Amygdala (tissue), 56 donors: ENCODE measurements around the gene S100A2.
A peak's percentile ranks its signal among the peaks of the same experiment; 100 is the strongest.
"Not testable (repeated sequence)": the region's sequence is repeated elsewhere in the genome, so short reads cannot be mapped to it uniquely, and the experiment has no call there.

ENCODE experiments used
- DNase-seq, 56 donors: peaks; one replicate each; lab custom pipeline; 2025; lab: John Stamatoyannopoulos, UW

Gene S100A2

DNA sequence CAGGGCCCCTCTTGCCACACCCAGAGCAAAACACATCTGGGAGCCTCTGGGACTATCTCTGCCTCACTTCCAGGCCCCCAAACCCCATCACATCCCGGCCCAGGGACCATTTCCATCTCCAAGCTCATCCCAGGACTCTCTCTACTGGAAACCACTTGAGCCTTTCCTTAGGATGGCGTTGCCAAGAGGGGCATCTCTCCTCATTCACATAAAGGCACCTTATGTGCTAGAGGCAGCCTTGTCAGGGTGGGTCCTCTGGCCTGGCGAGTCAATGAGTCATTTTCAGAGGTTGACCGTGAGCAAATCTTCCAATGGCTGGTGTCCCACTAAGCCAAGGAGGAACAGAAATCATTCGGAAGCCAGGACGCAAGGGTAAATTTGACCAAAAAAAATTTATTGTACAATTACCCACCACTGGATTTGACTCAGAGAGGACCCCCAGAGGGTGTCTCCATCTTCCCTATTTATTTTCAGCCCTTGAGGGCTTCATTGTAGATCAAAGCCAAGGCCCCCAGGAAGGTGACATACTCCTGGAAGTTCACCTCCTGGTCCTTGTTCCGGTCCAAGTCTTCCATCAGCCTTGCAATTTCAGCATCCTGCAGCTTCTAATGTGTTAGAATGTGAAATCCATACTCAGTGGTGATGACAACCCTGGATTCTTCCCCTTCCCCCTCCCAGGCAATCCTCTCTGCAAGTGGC, 31.3 kb downstream of the S100A2 start:
- DNase-seq = no peak

DNA sequence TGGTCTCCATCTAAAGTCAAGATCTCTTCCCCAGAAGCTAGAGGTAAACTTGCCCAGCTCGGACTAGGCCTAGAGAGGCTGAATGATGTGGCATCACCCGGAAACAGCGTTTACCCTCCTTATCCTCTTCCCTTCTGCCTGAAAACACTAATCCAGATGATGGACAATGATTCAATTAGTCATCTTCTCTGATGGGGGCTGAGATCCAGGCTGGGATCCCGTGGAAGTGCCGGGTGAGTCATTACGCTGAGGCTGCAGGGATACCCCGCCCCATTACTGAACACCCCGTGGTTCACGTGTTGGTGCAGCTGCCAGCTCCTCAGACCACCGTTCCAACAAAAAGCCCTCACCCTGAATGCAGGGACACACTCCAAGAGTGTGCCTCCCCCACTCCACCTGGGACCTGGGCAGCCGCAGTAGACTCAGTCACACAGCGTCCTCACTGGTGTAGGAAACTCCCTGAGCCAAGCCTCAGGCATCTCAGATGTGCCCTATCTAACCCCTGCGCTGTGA, 31.9 kb downstream of the S100A2 start:
- peak in 14 of 56 donors; percentile 20 to 47 (median 29) for DNase-seq

GRCh38 chr1:153532769-153533599, 32.7 kb downstream of the S100A2 start:
- peak in 49 of 56 donors; percentile 10 to 86 (median 54) for DNase-seq

- DNase-seq = no peak
Measured at GRCh38 chr1:153532181-153532580, 33.5 kb downstream of the S100A2 start.

- no peak for DNase-seq
Measured at GRCh38 chr1:153531638-153532037, 34.0 kb downstream of the S100A2 start.

DNA sequence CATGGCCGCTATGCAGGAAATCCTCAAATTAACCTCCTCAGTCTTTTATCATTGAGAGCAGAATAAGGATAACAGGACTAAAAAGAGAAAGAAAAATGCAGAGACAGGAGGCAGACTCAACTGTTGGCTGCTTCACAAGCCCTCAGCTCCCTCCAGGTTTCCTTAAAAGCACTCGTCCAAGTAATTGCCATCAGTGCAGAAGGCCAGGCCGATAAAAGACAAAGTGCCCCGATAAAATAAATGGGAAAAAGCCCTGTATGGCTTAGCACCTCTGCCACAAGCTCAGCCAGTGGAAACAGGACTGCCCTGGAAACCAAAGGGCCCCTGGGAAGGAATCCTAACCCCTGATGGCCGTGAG, 38.0 kb downstream of the S100A2 start:
- no peak for DNase-seq

DNA sequence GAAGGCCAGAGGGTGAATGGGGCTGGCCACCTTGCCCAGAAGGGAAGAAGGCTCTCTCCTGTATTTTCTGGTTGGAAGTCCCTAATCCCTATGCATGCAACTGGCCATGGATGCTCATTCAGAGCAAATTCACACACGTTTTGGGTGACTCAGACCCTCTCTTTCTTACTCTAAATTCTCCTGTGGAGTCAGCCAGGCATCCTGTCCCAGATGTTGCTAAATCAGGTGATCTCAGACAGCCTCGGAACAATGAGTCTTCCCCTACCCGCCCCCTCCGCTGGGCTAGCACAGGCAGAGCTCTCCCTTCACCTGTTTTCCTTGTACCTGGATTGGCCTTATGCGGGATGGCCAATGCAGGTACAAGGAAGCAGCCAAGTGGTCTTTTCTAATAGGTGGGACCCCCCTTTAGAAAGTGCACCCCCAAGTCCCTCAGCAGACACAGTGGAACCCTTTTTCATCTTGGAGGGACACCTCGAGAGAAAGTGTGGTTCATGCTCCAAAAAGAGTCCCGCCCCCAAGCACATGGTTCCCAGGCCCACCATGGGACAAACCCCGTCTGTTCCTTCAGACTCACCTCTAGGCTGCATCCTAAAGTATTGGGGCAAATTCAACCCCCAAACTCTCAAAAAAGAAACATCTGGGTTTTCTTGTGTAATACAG, 38.5 kb downstream of the S100A2 start:
- no peak for DNase-seq

DNA sequence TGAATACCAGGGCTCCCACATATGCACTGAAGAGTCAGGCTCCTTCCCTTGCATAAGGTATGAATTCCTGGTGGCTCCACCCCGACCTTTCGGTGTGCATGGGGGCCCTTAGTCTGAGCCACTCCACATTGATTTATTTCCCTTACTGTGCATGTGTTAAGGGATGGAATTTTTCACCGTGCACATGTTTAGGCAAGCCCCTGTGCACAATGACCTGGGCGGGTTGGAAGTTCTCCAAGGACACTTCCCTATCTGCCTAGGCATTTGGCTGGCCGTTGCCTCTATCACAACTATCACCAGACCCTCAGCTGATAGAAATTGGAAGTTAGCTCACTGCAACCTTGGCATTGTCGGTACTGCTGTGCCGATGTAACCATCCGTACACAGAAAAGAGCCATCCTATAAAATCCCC, 39.5 kb downstream of the S100A2 start:
- no peak for DNase-seq

GRCh38 chr1:153525088-153525728, 40.4 kb downstream of the S100A2 start:
- DNase-seq = no peak

DNA sequence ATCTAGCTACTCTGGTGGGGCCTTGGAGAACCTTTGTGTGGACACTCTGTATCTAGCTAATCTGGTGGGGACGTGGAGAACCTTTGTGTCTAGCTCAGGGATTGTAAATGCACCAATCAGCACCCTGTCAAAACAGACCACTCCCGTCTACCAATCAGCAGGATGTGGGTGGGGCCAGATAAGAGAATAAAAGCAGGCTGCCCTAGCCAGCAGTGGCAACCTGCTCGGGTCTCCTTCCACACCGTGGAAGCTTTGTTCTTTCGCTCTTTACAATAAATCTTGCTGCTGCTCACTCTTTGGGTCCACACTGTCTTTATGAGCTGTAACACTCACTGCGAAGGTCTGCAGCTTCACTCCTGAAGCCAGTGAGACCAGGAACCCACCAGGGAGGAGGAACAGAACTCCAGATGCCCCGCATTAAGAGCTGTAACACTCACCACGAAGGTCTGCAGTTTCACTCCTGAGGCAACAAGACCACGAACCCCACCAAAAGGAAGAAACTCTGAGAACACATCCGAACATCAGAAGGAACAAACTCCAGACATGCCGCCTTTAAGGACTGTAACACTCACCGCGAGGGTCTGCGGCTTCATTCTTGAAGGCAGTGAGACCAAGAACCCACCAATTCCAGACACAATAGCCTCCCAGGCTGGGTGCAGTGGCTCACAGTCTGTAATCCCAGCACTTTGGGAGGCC, 43.1 kb downstream of the S100A2 start:
- not testable (repeated sequence) for DNase-seq

DNA sequence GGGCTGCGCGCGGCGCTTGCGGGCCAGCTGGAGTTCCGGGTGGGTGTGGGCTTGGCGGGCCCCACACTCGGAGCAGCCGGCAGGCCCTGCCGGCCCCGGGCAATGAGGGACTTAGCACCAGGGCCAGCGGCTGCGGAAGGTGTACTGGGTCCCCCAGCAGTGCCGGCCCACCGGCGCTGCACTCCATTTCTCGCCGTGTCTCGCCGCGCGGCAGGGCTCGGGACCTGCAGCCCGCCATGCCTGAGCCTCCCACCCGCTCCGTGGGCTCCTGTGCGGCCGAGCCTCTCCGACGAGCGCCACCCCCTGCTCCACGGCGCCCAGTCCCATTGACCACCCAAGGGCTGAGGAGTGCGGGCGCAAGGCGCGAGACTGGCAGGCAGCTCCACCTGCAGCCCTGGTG, 43.8 kb downstream of the S100A2 start:
- DNase-seq = not testable (repeated sequence)

- DNase-seq = no peak
Measured at GRCh38 chr1:153520818-153521476, 44.7 kb downstream of the S100A2 start.

GRCh38 chr1:153520137-153520691, 45.4 kb downstream of the S100A2 start:
- DNase-seq = not testable (repeated sequence)

DNA sequence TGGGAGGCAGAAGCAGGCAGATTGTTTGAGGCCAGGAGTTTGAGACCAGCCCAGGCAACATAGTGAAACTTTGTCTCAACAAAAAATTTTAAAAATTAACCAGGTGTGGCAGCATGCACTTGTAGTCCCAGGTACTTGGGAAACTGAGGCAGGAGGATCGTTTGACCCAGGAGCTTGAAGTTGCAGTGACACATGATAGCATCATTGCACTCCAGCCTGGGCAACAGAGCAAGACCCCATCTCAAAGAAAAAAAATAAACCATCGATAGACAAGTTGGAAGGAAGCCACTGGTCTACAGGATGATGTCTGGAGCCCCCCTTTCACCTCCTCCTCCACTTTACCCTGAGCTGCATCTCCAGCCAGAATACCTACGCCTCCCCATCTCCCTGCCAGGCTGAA, 46.4 kb downstream of the S100A2 start:
- no peak for DNase-seq

GRCh38 chr1:153515504-153516394, 49.9 kb downstream of the S100A2 start:
- DNase-seq = no peak

DNA sequence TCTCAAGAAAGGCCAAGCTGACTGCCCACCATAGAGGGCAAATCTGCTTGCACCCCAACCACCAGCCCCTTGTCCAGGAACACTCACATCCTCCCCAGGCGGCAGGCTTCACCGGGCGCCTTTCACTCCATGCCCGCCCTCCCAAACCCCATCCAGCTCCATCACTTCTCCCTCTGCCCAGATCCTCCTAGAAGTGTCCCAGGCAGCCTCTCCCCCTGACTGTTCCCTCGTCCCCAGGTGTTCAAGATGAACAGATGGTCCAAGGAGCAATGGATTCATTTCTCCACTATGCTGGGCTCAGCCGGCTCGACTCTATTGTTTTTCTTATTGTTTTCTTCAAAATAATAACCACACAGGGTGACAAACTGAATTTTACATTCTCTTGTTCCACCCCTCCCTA, 52.0 kb downstream of the S100A2 start:
- no peak for DNase-seq

DNA sequence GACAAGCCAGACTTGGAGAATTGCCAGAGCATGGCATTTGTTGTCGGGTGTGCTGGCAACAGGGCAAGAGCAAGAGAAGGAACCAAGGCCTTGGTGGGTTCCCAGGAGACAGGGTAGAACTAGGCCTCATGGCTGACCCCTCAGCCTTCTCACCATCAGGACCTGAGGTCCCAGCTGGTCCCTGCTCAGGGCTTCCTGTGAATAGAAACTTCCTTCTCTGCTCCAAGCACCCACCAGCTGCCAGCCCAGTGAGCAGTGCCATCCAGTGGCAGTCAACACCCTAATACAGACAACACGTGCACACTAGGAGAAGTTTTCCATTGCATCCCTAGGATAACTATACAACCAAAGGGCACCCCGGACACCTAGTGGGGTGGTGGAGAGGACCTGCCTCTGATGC, 52.6 kb downstream of the S100A2 start:
- DNase-seq = peak in 3 of 56 donors; percentile 4 to 7 (median 6)
